HUDEP-2 (cell line): ENCODE measurements around the gene NCK2.

ENCODE experiments used
- DNase-seq, 76 experiments: peaks; one replicate each; lab custom pipeline; 2025; ENCODE audit not compliant: unreplicated experiment in 76 of 76; lab: John Stamatoyannopoulos, UW

Gene NCK2

DNA sequence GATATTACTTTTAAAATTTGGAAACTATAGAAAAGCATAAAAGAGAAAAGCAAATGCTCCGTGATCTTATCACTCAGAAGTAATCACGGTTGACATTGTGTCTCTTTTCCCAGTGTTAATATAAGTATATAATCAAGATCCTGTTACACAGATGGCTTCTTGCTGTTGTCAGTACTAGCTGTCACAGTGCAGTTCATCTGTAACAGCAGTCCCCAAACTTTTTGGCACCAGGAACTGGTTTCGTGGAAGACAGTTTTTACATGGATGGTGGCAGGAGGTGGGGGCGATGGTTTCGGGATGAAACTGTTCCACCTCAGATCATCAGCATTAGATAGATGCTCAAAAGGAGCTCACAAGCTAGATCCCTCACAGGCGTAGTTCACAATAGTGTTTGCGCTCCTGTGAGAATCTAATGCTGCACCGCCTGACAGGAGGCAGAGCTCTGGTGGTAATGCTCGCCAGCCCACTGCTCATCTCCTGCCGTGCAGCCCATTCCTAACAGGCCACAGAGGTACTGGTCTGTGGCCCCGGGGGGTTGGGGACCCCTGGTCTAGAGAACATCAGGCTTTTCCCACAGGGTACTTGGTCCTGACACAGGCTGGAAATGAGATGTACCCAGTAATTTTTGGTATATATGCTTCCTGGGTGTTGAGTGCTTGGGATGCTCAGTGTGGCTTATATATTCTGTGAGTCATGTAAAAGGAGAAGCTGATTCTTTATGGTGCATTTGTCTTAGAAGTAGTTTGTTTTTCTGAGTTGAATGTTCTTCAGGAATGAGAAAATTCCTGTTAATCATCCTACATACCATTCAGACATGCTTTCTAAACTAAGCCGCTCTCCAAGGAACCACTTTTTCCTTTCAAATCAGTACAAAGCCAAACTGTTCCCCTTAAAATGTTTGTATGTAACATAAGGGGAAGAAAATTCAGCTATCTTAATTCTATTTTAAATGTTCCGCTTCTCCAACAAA, 121.8 kb downstream of the NCK2 start:
- DNase-seq = no peak

DNA sequence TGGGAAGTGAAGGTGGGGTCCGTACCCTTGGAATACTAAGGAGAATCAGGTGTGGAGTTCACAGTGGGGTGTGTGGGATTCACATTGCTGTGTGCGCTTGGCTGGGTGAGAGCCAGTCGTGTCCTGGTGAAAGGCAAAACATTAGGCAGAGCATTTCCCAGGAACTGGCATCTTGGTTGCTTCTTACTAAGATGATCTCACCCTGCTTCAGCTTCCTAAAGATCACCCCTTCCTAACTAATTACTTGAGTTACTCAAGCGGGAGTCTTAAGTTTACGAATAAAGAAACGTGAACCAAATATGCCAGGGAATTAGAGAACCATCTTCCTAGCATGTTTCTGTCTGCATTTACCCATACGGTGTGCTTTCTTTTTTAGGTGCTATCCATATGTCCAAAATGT, 122.9 kb downstream of the NCK2 start:
- no peak for DNase-seq

DNA sequence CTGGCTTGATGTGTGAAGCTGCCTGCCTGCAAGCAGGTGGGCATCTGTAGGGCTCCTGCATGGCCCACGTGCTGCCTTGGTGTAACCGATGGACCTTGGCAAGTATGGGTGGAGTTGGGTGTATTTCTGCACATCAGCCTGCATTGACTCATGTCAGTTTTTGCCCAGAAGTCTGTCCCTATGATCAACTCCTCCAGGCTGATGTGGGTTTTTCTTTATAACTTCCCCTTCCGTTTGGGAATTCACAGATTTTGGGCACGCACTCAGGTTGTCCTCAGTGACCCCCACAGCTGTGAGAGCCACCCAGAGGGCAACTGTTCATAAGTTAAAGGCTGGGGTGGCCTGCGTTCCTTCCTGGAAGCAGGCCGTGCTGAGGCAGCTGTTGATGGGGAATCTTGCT, 123.3 kb downstream of the NCK2 start:
- DNase-seq = no peak

DNA sequence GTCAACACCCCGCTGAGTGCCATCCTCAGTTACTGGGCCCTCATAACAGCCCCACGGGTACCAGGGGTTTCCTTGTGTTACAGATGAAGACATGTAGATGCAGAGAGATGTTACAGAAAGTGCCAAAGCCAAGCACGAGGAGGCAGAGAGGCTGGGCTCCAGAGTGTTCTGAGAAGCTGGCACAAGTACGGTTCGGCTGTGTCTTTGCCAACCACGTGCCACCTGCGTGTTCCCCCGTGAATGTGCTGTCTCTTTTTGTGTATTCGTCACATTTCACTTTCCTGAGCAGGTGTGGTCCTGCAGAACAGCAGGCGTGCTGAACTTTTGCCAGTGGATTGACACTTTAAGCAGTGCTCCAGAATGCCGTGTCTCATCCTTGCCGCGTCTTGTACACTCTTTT, 124.6 kb downstream of the NCK2 start:
- DNase-seq = no peak

DNA sequence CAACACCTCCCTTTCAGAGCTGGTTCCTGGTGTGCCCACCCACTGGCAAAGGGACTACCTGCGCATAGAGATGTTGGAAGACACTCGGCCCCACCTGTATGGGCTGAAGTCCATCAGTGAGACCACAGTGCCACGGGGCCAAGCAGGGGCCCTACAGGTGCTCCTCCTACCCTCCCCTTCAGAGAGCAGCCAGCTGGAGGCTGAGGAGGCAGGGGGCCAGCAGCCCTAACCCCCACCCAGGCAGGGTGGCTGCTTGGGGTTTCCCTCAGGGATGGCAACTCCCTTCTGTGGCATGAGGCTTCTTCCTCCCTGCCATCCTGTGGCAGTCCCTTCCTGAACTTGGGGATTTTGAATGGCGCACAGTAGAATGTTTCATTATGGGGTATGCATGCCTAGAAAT, 125.3 kb downstream of the NCK2 start:
- DNase-seq = no peak

DNA sequence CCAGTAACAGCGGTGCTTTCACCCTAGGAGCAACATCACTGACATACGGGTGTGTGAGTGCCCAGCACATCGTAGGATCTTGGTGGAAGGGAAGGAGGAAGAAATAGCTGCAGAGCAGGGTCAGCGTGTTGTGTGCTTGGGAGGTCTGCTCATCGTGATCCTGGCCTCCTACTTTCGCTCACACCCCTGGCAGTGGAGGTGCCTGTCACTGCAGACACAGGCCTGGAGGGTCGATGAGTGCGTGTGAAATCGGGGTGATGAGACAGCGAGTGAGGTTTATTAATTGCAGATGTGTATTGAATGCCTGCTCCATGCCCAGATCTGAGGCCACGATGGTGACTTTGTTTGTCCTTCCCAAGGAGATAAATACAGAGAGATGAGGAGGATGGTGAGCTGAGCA, 126.1 kb downstream of the NCK2 start:
- DNase-seq = no peak

DNA sequence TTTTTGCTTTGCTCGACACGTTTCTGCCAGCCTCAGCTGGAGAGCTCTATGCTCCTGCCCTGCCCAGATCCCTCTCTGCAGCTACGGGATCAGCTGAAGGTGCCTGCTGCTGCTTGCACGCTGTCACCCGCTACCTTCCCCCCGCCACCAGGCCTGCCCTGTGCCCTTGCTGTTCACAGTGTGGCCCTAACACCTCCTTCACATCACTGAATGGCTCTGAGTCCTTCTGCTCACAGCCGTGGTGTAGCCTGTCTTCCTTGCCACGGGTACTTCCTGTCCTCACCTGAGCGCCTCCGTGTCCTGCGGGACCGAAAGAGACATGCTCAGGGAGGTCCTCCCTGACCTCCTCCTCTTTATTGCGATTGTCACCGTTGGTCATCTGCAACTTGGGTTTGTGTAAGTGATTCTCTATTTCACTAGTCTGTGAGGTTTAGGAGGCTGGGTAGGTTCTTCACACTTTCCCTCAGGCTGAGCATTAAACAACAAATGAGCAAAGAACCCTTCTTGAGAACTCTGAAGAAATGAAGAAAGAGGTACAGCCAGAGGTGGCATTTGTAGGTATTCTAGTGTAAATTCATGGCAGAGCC, 127.5 kb downstream of the NCK2 start:
- no peak for DNase-seq

DNA sequence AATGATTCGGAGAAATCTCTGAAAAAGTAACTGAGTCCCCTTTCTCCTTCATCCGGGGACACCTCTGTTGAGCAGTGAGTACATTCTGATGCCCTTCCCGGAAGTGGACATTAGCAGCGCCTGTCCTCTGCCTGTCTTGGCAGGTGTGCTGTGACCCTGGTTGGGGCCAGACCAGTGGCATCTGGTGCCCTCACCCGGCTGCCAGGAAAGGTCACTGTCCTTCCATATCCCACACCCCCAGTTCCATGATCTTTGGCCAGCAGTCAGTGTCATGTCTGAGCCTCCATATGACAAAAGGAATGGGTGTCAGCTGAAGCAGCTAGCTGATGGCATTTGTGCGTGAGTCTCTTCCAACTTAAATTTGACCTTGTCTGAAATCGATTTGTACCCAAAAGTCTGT, 128.1 kb downstream of the NCK2 start:
- DNase-seq = no peak

DNA sequence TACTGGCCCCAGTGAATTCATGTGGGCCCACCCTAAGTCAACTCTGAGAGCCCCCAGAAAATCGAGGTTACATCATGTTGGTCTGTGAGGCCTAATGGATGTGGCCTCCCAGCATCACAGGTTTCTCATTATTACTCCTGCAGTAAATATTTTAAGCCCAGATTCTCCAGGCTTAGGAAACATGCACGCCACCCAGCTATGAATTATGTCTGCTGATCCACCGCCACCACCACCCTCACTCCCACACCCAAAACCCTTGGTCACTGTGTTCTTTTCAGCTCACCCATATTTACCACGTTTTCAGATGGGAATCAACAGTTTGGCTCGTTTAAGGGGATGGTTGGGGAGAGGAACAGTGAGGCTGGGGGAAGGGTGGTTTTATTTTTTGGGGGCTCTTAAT, 128.6 kb downstream of the NCK2 start:
- no peak for DNase-seq

DNA sequence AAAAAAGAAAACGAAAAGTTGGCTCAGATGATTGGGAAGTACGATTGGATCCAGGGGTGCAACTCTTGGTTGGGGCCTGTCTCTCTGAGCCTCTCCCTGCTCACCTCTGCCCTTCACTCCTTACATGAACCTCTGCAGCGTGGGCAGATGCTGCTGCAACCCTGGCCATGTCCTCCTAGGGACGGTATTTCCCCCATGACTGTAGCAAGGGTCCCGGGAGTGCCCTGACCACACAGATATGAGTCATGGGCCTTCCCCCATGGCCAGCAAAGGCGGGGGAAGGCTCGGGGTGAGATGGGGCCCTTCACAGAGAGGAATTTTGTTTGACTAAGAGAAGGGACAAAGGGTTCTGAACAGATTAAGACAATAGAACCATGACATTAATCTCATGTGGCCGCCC, 129.0 kb downstream of the NCK2 start:
- DNase-seq = no peak

DNA sequence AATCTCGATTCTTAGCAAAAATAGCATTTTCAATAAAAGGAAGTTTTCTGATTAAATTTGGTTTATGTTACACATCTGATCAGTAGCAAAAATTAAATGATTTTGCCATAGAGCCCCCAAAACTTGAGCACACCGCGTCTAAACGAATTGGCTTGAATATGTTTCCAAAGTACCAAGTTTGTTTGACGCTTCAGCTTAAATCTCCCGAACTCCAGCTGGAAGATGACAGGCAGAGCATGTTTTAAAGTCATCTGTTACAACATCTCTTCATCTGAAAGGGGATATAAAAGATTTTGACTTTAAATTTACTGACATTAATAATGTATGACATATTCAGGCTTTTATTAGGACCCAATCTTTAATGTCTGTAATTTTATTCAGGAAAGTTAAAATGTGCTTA, 129.8 kb downstream of the NCK2 start:
- DNase-seq = no peak

DNA sequence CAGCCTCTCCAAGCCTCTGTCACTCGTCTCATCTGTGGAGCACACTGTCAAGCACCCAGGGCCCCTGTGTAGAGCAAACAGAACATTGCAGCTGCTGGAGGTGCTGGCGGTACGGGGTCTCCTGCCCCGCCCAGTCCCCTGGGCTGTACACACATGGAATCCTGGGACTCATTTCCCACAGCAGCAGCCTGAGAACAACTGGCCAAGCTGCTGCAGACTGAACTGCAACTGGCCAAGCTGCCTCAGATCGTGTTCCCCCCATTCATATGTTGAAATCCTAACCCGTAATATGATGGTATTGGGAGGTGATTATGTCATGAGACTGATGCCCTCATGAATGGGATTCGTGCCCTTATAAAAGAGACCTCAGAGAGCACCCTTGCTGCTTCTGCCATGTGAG, 130.5 kb downstream of the NCK2 start:
- no peak for DNase-seq

DNA sequence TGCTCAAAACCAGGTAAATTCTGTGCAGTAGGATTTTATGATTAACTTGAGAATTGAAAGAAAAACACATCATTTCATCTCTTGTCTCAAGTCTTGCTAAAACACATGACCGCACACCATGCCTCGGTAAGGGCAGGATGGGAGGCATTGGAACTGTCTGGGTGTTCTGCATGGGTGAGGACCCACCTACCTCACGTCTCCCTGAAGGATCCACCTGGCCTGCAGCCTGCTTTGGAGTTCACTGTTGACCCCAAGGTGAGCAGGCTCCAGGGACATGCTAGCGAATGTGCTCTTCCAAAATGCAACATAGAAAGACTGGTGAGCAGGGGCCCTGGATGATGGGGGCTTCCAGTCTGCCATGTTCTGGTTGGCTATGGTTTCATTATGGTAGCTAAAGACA, 131.5 kb downstream of the NCK2 start:
- no peak for DNase-seq

DNA sequence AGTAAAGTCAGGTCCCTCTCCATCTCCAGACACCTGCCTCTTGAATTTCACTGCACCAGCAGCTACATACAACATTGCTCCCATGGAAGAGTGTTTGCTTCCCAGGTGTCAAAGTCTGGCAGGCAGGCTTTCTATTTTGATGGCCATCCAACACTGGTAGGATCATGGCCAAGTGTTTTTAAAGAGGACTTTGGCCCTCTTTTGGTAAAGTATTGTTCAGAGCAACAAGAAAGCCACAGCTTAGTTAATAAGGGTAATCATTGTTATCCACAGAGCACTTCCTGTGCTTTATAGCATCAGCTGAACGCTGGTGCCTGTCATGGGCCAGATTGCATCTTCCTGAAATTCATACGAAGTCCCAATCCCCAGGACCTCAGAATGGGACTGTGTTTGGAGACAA, 133.2 kb downstream of the NCK2 start:
- no peak for DNase-seq

DNA sequence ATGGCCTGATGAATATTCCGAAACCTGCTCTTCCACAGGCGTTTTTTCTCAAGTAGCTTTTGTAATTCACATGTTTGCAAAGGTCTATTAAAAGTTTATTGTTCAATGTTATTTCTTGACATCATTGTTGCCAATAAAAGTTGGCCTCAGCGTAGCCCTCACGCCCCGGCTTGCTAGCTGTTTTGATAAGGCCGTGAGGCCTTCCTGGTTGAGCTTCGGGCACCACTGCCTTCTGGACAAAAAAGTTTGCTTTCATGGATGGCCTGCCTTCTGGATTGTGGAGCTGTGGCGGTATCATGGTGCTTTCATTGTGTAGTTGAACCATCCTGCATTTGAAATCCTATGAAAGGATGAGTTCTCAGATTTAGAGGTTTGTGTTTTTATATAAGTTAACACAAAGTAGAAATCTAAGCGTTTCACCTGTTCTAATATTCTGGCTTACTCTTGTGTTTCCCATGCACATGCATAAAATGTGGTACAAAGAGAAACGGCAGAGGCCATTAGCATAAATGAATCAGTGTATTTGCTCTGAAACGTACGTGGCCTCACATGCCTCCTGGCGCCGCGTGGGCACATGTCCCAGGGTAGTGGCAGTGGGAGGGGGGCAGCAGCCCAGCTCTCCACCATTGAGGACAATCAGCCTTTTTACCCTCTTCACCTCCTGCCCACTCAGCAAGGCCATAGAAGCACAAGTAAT, 134.5 kb downstream of the NCK2 start:
- DNase-seq = no peak

DNA sequence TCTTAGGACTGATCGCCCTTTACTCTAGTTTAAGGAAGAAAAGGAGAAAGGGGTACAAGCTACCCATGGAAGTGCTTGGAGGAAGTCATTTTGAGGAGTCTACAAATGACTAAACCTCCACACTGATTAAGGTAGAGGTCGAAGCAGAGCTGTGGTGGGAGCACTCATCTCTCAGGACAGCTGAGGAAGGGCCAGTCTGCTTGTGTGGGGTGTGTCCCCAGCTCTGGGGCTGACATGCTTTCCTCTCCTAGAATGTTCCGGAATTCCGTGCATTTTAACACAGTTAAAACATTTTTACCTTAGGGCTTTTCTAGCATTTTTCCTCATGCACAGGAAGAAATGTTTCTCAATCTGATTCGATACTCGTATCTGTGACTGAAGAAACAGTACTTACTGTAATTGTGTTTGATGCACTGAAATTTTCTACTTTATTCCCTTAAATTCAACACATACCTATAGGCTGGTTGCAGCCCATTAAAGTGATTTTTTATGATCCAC, 135.1 kb downstream of the NCK2 start:
- no peak for DNase-seq

DNA sequence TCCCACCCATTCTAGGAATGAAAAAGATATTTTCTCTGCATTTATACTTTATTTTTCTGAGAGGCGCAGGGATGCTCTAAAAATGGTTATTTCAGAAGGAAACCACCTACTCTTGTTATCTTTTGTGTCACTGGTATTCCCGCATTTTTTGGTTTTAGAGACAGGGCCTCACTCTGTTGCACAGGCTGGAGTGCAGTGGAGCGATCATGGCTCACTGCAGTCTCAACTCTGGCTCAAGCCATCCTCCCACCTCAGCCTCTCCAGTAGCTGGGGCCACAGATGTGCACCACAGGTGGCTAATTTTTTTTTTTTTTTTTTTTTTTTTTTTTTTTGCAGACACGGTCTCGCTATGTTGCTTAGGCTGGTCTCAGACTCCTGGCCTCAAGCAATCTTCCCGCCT, 135.9 kb downstream of the NCK2 start:
- DNase-seq = no peak

DNA sequence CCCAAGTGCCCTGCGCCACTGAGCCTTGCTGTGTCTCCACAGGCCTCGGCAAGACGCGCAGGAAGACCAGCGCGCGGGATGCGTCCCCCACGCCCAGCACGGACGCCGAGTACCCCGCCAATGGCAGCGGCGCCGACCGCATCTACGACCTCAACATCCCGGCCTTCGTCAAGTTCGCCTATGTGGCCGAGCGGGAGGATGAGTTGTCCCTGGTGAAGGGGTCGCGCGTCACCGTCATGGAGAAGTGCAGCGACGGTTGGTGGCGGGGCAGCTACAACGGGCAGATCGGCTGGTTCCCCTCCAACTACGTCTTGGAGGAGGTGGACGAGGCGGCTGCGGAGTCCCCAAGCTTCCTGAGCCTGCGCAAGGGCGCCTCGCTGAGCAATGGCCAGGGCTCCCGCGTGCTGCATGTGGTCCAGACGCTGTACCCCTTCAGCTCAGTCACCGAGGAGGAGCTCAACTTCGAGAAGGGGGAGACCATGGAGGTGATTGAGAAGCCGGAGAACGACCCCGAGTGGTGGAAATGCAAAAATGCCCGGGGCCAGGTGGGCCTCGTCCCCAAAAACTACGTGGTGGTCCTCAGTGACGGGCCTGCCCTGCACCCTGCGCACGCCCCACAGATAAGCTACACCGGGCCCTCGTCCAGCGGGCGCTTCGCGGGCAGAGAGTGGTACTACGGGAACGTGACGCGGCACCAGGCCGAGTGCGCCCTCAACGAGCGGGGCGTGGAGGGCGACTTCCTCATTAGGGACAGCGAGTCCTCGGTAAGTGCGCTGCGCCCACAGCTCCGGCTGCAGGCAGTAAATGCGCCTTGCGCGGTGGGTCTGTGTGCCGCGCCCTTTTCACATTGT, 136.8 kb downstream of the NCK2 start:
- DNase-seq = no peak

DNA sequence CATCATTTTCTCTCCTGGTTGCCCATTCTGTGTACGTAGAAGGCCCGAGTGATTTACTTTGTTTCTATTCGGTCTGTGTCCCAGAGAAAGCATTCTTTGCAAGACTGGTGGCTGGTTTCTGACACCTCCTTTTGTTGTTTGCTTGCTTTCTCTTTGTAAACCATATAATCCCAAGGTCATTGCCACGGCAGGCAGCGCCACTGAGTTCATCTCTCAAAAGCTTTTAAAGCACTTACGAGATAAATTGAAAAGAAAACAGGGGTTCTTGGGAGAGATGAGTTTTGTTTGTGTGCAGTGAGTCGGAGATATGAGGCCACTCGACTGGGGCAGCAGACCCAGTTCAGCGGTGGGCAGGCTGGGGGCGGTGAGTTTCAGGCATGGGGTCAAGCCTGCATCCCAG, 137.6 kb downstream of the NCK2 start:
- DNase-seq = no peak

DNA sequence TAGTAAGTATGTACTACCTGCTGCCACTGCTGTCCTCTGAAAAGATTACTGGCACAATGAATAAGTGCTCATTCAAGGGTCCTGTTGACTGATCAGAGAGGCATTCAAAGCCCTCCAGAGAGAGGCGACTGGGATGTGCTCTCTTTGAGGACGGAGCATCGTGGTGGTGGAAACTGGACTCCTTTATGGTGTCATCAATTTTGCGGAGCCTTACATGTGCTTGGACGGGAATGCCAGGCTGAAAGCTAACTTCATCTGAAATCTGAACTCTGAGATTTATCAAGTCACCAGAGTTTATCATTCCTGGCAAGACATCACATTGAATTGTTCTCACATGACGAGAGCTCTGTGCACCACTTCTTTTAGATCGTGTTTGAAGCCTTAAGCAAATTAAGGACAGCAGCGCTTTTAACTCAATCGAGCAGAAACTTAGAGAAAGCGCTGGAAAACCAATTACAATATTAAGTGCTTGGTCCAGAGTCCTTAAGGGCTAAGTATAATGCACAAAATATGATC, 138.3 kb downstream of the NCK2 start:
- no peak for DNase-seq
